ENCODE data around the gene STARD9.

The STARD9 gene

DNA sequence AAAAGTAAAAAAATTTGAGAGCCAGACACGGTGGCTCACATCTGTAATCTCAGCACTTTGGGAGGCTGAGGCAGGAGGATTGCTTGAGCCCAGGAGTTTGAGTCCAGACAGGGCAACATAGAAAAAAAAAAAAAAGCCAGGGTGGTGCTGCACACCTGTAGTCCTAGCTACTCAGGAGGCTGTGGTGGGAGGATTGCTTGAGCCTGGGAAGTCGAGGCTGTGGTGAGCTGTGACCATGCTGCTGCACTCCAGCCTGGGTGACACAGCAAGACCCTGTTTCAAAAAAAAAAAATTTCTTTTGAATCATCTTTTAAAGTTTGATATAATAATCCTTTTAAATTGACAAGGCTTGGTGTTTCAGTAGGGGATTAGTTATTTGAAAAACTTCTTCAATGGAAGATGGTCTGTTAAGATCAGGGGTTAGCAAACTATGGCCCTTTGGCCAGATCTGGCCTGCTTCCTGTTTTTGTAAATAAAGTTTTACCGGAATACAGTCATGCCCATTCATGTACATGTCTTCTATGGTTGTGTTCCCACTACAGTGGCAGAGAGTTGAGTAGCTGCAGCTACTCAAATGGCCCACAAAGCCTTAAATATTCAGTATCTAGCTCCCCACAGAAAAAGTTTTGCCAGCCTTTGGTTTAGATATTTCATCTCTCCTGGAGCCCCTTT, 132.6 kb downstream of the STARD9 start:
- TF ChIP-seq, protein P1, sequence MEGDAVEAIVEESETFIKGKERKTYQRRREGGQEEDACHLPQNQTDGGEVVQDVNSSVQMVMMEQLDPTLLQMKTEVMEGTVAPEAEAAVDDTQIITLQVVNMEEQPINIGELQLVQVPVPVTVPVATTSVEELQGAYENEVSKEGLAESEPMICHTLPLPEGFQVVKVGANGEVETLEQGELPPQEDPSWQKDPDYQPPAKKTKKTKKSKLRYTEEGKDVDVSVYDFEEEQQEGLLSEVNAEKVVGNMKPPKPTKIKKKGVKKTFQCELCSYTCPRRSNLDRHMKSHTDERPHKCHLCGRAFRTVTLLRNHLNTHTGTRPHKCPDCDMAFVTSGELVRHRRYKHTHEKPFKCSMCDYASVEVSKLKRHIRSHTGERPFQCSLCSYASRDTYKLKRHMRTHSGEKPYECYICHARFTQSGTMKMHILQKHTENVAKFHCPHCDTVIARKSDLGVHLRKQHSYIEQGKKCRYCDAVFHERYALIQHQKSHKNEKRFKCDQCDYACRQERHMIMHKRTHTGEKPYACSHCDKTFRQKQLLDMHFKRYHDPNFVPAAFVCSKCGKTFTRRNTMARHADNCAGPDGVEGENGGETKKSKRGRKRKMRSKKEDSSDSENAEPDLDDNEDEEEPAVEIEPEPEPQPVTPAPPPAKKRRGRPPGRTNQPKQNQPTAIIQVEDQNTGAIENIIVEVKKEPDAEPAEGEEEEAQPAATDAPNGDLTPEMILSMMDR (IDR thresholded peaks at IDR 0.05; ENCODE audit: control extremely low read depth, extremely low read depth, low read depth, missing control alignments), result no peak
- no peak for DNase-seq (ENCODE audit: extremely low spot score)
- POLR2A ChIA-PET, result no interaction called here
- CTCF ChIA-PET, result interaction anchor here (5.8 kb wide), 1 partner anchor 219 kb away, joined by 45 read pairs; no protein-coding TSS in a partner anchor

DNA sequence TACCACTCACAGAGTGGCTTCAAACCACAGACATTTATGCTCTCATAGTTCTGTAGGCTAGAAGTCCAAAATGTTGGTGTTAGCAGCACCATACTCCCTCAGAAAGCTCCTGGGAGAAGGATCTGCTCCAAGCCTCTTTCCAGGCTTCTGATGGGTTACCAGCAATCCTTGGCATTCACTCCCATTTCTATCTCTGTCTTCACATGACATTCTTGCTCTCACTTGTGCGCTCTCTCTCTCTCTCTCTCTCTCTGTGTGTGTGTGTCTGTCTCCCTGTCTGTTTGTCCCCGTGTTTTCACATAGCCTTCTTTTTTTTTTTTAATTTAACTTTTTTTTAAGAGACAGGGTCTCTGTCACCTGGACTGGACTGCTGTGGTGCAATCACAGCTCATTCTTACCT, 135.3 kb downstream of the STARD9 start:
- ChIA-PET POLR2A (no interaction called here), CTCF (interaction anchor here (0.9 to 2.0 kb wide), 3 partner anchors 11 to 558 kb away, joined by 4 read pairs; no protein-coding TSS in a partner anchor)
- TF ChIP-seq, protein P1 (IDR thresholded peaks at IDR 0.05; ENCODE audit: control extremely low read depth, extremely low read depth, low read depth, missing control alignments), result no peak
- no peak for DNase-seq (ENCODE audit: extremely low spot score)

DNA sequence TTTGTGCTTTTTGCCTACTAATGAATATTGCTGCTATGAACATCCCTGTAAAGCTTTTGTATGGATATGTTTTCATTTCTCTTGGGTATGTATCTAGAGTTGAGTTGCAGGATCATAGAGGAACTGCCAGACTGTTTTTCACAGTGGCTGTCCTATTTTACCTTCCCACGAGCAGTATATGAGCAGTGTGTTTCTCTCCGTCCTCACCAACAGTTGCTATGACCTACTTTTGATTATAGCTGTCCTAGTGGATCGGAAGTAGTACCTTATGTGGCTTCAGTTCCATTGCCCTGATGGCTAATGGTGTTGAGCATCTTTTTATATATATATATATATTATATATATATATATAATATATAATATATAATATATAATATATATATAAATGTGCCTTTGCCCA, 136.3 kb downstream of the STARD9 start:
- TF ChIP-seq, protein P1 (IDR thresholded peaks at IDR 0.05; ENCODE audit: control extremely low read depth, extremely low read depth, low read depth, missing control alignments), result no peak
- DNase-seq (ENCODE audit: extremely low spot score), result no peak
- ChIA-PET CTCF (interaction anchor here (0.9 to 2.0 kb wide), 3 partner anchors 10 to 557 kb away, joined by 4 read pairs; no protein-coding TSS in a partner anchor), POLR2A (no interaction called here)

DNA sequence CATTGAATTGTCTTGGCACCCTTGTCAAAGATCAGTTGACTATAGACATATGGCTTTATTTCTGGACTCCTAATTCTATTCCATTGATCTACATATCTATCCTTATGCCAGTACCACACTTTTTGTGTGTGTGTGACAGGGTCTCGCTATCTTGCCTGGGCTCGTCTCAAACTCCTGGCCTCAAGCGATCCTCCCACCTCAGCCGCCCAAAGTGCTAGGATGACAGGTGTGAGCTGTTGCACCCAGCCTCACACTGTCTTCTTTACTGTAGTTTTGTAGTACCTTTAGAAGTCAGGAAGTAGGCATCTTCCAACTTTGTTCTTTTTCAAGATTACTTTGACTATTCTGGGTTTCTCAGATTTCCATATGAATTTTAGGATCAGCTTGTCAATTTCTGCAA, 137.2 kb downstream of the STARD9 start:
- CTCF ChIA-PET, result interaction anchor here (0.7 to 2.0 kb wide), 4 partner anchors 9 to 22 kb away, joined by 3 to 4 read pairs (median 4); no protein-coding TSS in a partner anchor
- POLR2A ChIA-PET, result no interaction called here
- DNase-seq (ENCODE audit: extremely low spot score), result no peak
- TF ChIP-seq, protein P1 (IDR thresholded peaks at IDR 0.05; ENCODE audit: control extremely low read depth, extremely low read depth, low read depth, missing control alignments), result no peak

DNA sequence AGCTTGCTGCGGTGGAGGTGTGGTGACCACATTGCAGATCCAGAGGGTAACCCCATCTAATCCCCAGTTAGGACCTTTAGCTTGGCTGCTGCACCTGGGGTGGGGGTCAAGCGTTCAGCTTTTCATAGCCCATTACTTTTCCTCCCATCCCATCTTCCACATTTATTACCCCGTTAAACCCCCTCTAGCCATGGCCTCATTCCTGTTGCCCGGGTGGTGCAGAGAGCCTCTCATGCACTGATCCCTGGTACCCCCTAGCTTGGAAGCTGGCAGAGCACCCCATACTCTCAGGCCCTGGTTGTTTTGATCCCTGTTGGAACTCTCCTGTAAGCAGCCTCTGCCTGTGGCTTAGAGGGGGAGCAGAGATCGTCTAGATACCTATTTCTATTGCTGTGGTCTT, 140.7 kb downstream of the STARD9 start:
- DNase-seq (ENCODE audit: extremely low spot score), result no peak
- CTCF ChIA-PET, result interaction anchor here (3.1 kb wide), 1 partner anchor 11 kb away, joined by 16 read pairs; no protein-coding TSS in a partner anchor
- POLR2A ChIA-PET, result no interaction called here
- TF ChIP-seq, protein P1 (IDR thresholded peaks at IDR 0.05; ENCODE audit: control extremely low read depth, extremely low read depth, low read depth, missing control alignments), result no peak

DNA sequence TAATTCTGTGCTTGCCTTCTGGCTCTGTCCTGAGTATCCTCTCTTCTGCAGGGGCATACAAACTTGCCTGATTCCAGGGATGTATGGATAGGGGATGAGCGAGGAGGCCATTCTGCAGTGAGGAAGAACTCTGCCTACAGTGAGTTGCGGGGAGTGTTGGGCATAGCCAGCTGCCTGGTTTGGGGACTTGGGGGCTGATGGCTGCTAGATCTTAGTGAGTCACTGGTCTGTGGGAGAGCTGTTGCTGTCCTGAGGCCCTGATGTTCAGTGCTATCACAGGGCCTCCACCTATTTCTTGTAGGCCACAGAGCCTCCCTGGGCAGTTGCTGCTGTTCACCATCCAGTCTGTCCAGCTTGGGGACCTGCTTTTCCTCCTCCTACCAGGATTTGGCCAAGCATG, 141.2 kb downstream of the STARD9 start:
- CTCF ChIA-PET, result interaction anchor here (1.5 to 3.1 kb wide), 2 partner anchors 10 to 12 kb away, joined by 5 to 16 read pairs; no protein-coding TSS in a partner anchor
- POLR2A ChIA-PET, result no interaction called here
- DNase-seq (ENCODE audit: extremely low spot score), result peak; percentile 8
- TF ChIP-seq, protein P1 (IDR thresholded peaks at IDR 0.05; ENCODE audit: control extremely low read depth, extremely low read depth, low read depth, missing control alignments), result no peak

Data from GM10248 (cell line).